Esophagus squamous epithelium (tissue), 4 donors: ENCODE results near the gene IFT74.

ENCODE experiments used
- POLR2A ChIP-seq, 4 donors: fragments of 450-650 bp; IDR thresholded peaks; one replicate each; pipeline ENCODE4 v1.6.1; 2017; ENCODE audit warnings: antibody characterized with exemption in 4 of 4, mild to moderate bottlenecking in 4 of 4, moderate library complexity in 3 of 4
- TF ChIP-seq, protein P1 (sequence below), 6 experiments: fragments of 450-650 bp in 4 of 6; fragments of 200-600 bp in 2 of 6; sonication (generic) in 2 of 6; IDR thresholded peaks; one replicate each; pipeline ENCODE4 v1.5.1; 2016 to 2019; ENCODE audit warnings: antibody characterized with exemption in 6 of 6, mild to moderate bottlenecking in 4 of 6, moderate library complexity in 4 of 6

DNA sequence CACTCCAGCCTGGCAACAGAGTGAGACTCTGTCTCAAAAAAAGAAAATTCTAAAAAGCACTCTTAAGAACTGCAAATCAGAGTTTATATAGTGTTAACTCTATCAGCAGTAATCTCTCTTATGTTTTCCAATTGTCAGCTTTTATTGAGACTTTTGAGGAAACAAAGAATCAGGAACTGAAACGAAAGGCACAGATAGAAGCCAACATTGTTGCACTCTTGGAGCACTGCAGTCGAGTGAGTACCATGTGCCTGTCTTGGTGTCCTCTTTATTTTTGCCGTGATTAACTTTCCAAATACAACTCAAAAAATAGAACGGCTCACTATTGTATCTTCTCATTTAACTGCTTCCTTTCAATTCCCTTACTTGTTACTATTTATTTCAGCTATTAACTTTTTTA lies 90.9 kb downstream of the IFT74 start:
- no peak for TF ChIP-seq POLR2A (IDR thresholded peaks at IDR 0.05)
- TF ChIP-seq, protein P1, sequence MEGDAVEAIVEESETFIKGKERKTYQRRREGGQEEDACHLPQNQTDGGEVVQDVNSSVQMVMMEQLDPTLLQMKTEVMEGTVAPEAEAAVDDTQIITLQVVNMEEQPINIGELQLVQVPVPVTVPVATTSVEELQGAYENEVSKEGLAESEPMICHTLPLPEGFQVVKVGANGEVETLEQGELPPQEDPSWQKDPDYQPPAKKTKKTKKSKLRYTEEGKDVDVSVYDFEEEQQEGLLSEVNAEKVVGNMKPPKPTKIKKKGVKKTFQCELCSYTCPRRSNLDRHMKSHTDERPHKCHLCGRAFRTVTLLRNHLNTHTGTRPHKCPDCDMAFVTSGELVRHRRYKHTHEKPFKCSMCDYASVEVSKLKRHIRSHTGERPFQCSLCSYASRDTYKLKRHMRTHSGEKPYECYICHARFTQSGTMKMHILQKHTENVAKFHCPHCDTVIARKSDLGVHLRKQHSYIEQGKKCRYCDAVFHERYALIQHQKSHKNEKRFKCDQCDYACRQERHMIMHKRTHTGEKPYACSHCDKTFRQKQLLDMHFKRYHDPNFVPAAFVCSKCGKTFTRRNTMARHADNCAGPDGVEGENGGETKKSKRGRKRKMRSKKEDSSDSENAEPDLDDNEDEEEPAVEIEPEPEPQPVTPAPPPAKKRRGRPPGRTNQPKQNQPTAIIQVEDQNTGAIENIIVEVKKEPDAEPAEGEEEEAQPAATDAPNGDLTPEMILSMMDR (IDR thresholded peaks at IDR 0.05): no peak
